Keratinocyte (primary cell): ENCODE results near the gene CCDC12.

Experiments
- CTCF ChIP-seq, 3 experiments: IDR thresholded peaks in 1 of 3; conservative IDR thresholded peaks in 1 of 3; optimal IDR thresholded peaks in 1 of 3; 2 replicates in 2 of 3; 3 replicates in 1 of 3; pipeline versions ENCODE3 to v1.5.1; 2011; ENCODE audit warnings: low read length in 3 of 3, mild to moderate bottlenecking in 3 of 3, moderate library complexity in 2 of 3, control low read depth in 1 of 3, inconsistent platforms in 1 of 3; ENCODE audit not compliant: insufficient read depth in 2 of 3; ENCODE audit errors: extremely low read depth in 1 of 3
- EZH2 ChIP-seq: IDR thresholded peaks from one replicate; pipeline ENCODE4 v1.6.1; 2012; ENCODE audit warnings: inconsistent platforms, mild to moderate bottlenecking, low read length, moderate library complexity

GRCh38 chr3:46921871-46922271, 54.7 kb downstream of the CCDC12 start:
- TF ChIP-seq CTCF (optimal IDR thresholded peaks at IDR 0.05 in 1 of 3, IDR thresholded peaks at IDR 0.05 in 1 of 3, conservative IDR thresholded peaks at IDR 0.05 in 1 of 3; ENCODE audit: extremely low read depth in 1 of 3, insufficient read depth in 2 of 3, low read length in 3 of 3): no peak
- no peak for TF ChIP-seq EZH2
